ENCODE results near the gene NCK2. TPM values are rescaled to one million over a fixed set of nuclear protein-coding genes. Genes with fewer than 3 reads are reported as not detected.
"Not testable (repeated sequence)": the region's sequence is repeated elsewhere in the genome, so short reads cannot be mapped to it uniquely, and the experiment has no call there.

NCK2 gene
- total and polyA plus RNA-seq, 7 donors: 36.4 to 59.9 (median 52.0) TPM

GRCh38 chr2:105894327-105894944, 149.7 kb downstream of the NCK2 start:
- Histone ChIP-seq H3K36me3 (peaks cover 0 to 27% (median 8%) of the 10 kb centered on the region in 4 donors), H3K9me3 (peaks cover 0 to 3% (median 0%) of the 10 kb centered on the region in 4 donors), H3K4me3 (no peak overlapping the region), H3K27ac (no peak overlapping the region), H3K4me1 (peaks cover 0 to 10% (median 2%) of the 10 kb centered on the region in 4 donors), H3K27me3 (no peaks in the 10 kb centered on the region)
- intact Hi-C loops (cut with DNase I): no loop called here
- 95% methylated on average over 13 of the region's 13 CpGs for WGBS, 2 donors
- no peak for DNase-seq
- no peak for TF ChIP-seq CTCF (IDR thresholded peaks at IDR 0.05)
- TF ChIP-seq POLR2A (IDR thresholded peaks at IDR 0.05): no peak
- no peak for TF ChIP-seq POLR2AphosphoS5 (IDR thresholded peaks at IDR 0.05)
- TF ChIP-seq EP300 (IDR thresholded peaks at IDR 0.05): no peak

- Histone ChIP-seq H3K9me3 (peaks cover 0 to 3% (median 0%) of the 10 kb centered on the region in 4 donors), H3K27me3 (no peaks in the 10 kb centered on the region), H3K36me3 (peaks cover 0 to 27% (median 8%) of the 10 kb centered on the region in 4 donors), H3K4me3 (no peak overlapping the region), H3K4me1 (peaks cover 0 to 10% (median 0%) of the 10 kb centered on the region in 4 donors), H3K27ac (no peak overlapping the region)
- intact Hi-C loops (cut with DNase I): no loop called here
- WGBS, 2 donors: 79 to 92% methylated on average over 10 of the region's 10 CpGs
- DNase-seq: no peak
- TF ChIP-seq CTCF (IDR thresholded peaks at IDR 0.05) (no peak), POLR2AphosphoS5 (IDR thresholded peaks at IDR 0.05) (no peak), POLR2A (IDR thresholded peaks at IDR 0.05) (no peak), EP300 (IDR thresholded peaks at IDR 0.05) (no peak)
Measured at GRCh38 chr2:105895990-105896764, 151.5 kb downstream of the NCK2 start.

- Histone ChIP-seq H3K4me3 (no peak overlapping the region), H3K4me1 (peaks cover 0 to 8% (median 0%) of the 10 kb centered on the region in 4 donors), H3K27me3 (no peaks in the 10 kb centered on the region), H3K36me3 (peaks cover 0 to 27% (median 8%) of the 10 kb centered on the region in 4 donors), H3K9me3 (peaks cover 0 to 3% (median 0%) of the 10 kb centered on the region in 4 donors), H3K27ac (no peak overlapping the region)
- WGBS, 2 donors: 97 to 100% methylated on average over 4 of the region's 4 CpGs
- DNase-seq: no peak
- no peak for TF ChIP-seq POLR2AphosphoS5 (IDR thresholded peaks at IDR 0.05)
- no peak for TF ChIP-seq CTCF (IDR thresholded peaks at IDR 0.05)
- no peak for TF ChIP-seq POLR2A (IDR thresholded peaks at IDR 0.05)
- intact Hi-C loops (cut with DNase I): no loop called here
Measured at GRCh38 chr2:105896765-105897163, 152.1 kb downstream of the NCK2 start.

- H3K9me3 ChIP-seq; H3K27me3 ChIP-seq; H3K4me3 ChIP-seq; H3K27ac ChIP-seq; H3K4me1 ChIP-seq; intact Hi-C loops (cut with DNase I); DNase-seq: not testable (repeated sequence)
- peaks cover 0 to 27% (median 8%) of the 10 kb centered on the region in 4 donors for H3K36me3 ChIP-seq
- 99% methylated on average over 1 of the region's 1 CpG for whole genome bisulfite sequencing, 2 donors
Measured at GRCh38 chr2:105897694-105898093, 153.0 kb downstream of the NCK2 start.

- TF ChIP-seq EP300 (IDR thresholded peaks at IDR 0.05): no peak
- no peak for TF ChIP-seq CTCF (IDR thresholded peaks at IDR 0.05)
- TF ChIP-seq POLR2AphosphoS5 (IDR thresholded peaks at IDR 0.05): no peak
- Histone ChIP-seq H3K27me3 (no peaks in the 10 kb centered on the region), H3K4me1 (peaks cover 0 to 9% (median 4%) of the 10 kb centered on the region in 4 donors), H3K36me3 (no peaks in the 10 kb centered on the region), H3K27ac (no peak overlapping the region), H3K4me3 (no peak overlapping the region), H3K9me3 (peaks cover 0 to 2% (median 0%) of the 10 kb centered on the region in 4 donors)
- 94 to 95% methylated on average over 7 of the region's 7 CpGs for WGBS, 2 donors
- intact Hi-C loops (cut with DNase I): no loop called here
- DNase-seq: no peak
Measured at GRCh38 chr2:105903051-105903674, 158.5 kb downstream of the NCK2 start.

All from sigmoid colon (tissue), 7 donors.